CD14-positive monocyte (primary cell): Measurements from ENCODE around the gene MYH3. TPM values are rescaled to one million over a fixed set of nuclear protein-coding genes. Genes with fewer than 3 reads are reported as not detected.

Source experiments
- DNase-seq, 3 donors: peaks; one replicate each; pipeline ENCODE4 v3.0.0-alpha.2; 2011 to 2022
- H2AFZ ChIP-seq: 2 replicates; pipeline ENCODE4 v1.6.0; 2012; ENCODE audit warnings: mild to moderate bottlenecking, low read depth, low read length, inconsistent platforms; ENCODE audit not compliant: insufficient read depth, poor library complexity, severe bottlenecking
- H3K27ac ChIP-seq, 2 donors: 1 replicate in 1 of 2; 2 replicates in 1 of 2; pipeline ENCODE4 v1.5.1; 2012 to 2013; ENCODE audit warnings: low read length in 2 of 2, control low read depth in 1 of 2, inconsistent platforms in 1 of 2, low read depth in 1 of 2, mild to moderate bottlenecking in 1 of 2
- H3K27me3 ChIP-seq, 2 donors: one replicate each; pipeline versions ENCODE4 v1.6.0 to v1.6.1; 2011 to 2013; ENCODE audit warnings: low read length in 2 of 2; ENCODE audit not compliant: control insufficient read depth in 2 of 2, insufficient read depth in 2 of 2
- H3K36me3 ChIP-seq, 2 donors: replicated peaks in 1 of 2; 1 replicate in 1 of 2; 2 replicates in 1 of 2; pipeline versions ENCODE4 v1.5.1 to v1.6.1; 2012 to 2013; ENCODE audit warnings: low read length in 2 of 2, control low read depth in 1 of 2, inconsistent platforms in 1 of 2, mild to moderate bottlenecking in 1 of 2; ENCODE audit not compliant: insufficient read depth in 2 of 2, control insufficient read depth in 1 of 2
- H3K4me1 ChIP-seq, 2 donors: 1 replicate in 1 of 2; 2 replicates in 1 of 2; pipeline versions ENCODE4 v1.5.1 to v1.6.1; 2012 to 2013; ENCODE audit warnings: low read length in 2 of 2, control low read depth in 1 of 2, inconsistent platforms in 1 of 2, mild to moderate bottlenecking in 1 of 2, moderate library complexity in 1 of 2; ENCODE audit not compliant: insufficient read depth in 2 of 2, control insufficient read depth in 1 of 2
- H3K4me2 ChIP-seq: replicated peaks from 2 replicates; pipeline ENCODE3; 2012; ENCODE audit warnings: low read length, moderate library complexity, mild to moderate bottlenecking; ENCODE audit not compliant: poor library complexity, severe bottlenecking; ENCODE audit errors: extremely low read depth
- H3K4me3 ChIP-seq, 3 experiments: fragments of 200-600 bp in 1 of 3; sonication (generic) in 1 of 3; replicated peaks in 1 of 3; 1 replicate in 2 of 3; 2 replicates in 1 of 3; pipeline ENCODE4 v1.5.1; 2011 to 2013; ENCODE audit warnings: low read length in 3 of 3, mild to moderate bottlenecking in 3 of 3, control low read depth in 2 of 3, low read depth in 2 of 3, inconsistent platforms in 1 of 3, moderate library complexity in 1 of 3
- H3K79me2 ChIP-seq: 2 replicates; pipeline ENCODE4 v1.6.0; 2012; ENCODE audit warnings: mild to moderate bottlenecking, control low read depth, inconsistent platforms, low read length, moderate library complexity; ENCODE audit not compliant: insufficient read depth
- H3K9ac ChIP-seq: 2 replicates; pipeline ENCODE4 v1.6.0; 2017; ENCODE audit warnings: low read length, mild to moderate bottlenecking; ENCODE audit not compliant: insufficient read depth, poor library complexity, severe bottlenecking
- H3K9me3 ChIP-seq, 2 donors: replicated peaks in 1 of 2; 1 replicate in 1 of 2; 2 replicates in 1 of 2; pipeline versions ENCODE4 v1.5.1 to v1.6.1; 2012 to 2013; ENCODE audit warnings: low read length in 2 of 2, control low read depth in 1 of 2; ENCODE audit not compliant: control insufficient read depth in 1 of 2, insufficient read depth in 1 of 2
- H4K20me1 ChIP-seq: 2 replicates; pipeline ENCODE4 v1.6.0; 2012; ENCODE audit warnings: mild to moderate bottlenecking, low read length, control low read depth, moderate library complexity; ENCODE audit not compliant: insufficient read depth
- H3K27ac Mint-ChIP-seq, 7 donors: one replicate each; pipeline ENCODE4 v1.8.0; 2020; ENCODE audit warnings: mild to moderate bottlenecking in 7 of 7, mixed read lengths in 7 of 7, moderate library complexity in 6 of 7, inconsistent platforms in 2 of 7
- H3K27me3 Mint-ChIP-seq, 3 donors: one replicate each; pipeline ENCODE4 v1.8.0; 2021 to 2022; ENCODE audit warnings: low read depth in 3 of 3, mild to moderate bottlenecking in 3 of 3, mixed read lengths in 3 of 3, moderate library complexity in 3 of 3, inconsistent platforms in 1 of 3
- H3K36me3 Mint-ChIP-seq, 2 donors: one replicate each; pipeline ENCODE4 v1.8.0; 2020; ENCODE audit warnings: mixed read lengths in 2 of 2, inconsistent platforms in 1 of 2, mild to moderate bottlenecking in 1 of 2
- H3K4me1 Mint-ChIP-seq: one replicate; pipeline ENCODE4 v1.8.0; 2020; ENCODE audit warnings: mild to moderate bottlenecking, mixed read lengths
- H3K4me3 Mint-ChIP-seq, 2 donors: one replicate each; pipeline ENCODE4 v1.8.0; 2020; ENCODE audit warnings: mild to moderate bottlenecking in 2 of 2, mixed read lengths in 2 of 2, moderate library complexity in 1 of 2
- H3K9me3 Mint-ChIP-seq, 7 donors: one replicate each; pipeline ENCODE4 v1.8.0; 2020 to 2022; ENCODE audit warnings: mixed read lengths in 7 of 7, mild to moderate bottlenecking in 6 of 7, moderate library complexity in 6 of 7, inconsistent platforms in 2 of 7
- WGBS: methylation state at CpG from one replicate; pipeline ENCODE4 v1.1.5; 2013; ENCODE audit warnings: missing lambda C conversion rate; ENCODE audit not compliant: insufficient coverage; 5-methylcytosine and 5-hydroxymethylcytosine counted together
- intact Hi-C, 2 donors: fragments of 100-400 bp; cut with micrococcal nuclease; formaldehyde crosslinking; loops; one replicate each; pipeline versions ENCODE4 v1.15.0 to v1.15.1; 2023
- polyA plus RNA-seq, 3 donors: library from polyadenylated mRNA; depleted of rRNA in 1 of 3; unstranded in 2 of 3; stranded (reverse) in 1 of 3; fragments of 300-500 nt in 2 of 3; fragments of >200 nt in 1 of 3; fragmentation: Illumina TruSeq in 2 of 3; gene quantifications; 1 replicate in 2 of 3; 2 replicates in 1 of 3; pipeline ENCODE4 v1.2.3, GENCODE V29; 2012 to 2021
- TF ChIP-seq, protein P1 (sequence below): fragments of 200-600 bp; IDR thresholded peaks from one replicate; pipeline ENCODE4 v1.8.0; 2022; ENCODE audit warnings: antibody characterized with exemption, mild to moderate bottlenecking

MYH3 gene
- polyA plus RNA-seq, 3 donors, result 0.13 to 5.7 TPM; not detected in 1

DNA sequence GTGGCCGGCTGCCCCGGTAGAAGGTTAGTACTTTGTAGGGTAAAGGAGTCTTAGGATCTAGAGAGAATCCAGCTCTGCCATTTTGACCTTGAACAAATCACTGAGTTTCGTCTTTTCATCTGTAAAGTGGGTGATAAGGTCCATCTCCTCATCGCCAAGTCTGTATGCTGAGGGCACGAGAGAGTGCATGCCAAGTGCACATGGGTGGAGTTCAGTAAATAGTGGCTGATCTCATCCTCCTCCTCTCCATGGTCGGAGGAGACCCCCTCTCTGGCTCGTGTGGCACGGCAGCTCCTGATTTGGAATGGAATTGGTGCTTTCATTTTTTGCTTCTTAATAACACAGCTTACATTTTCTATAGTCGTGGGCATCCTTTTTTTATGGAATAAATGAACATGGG lies 30.7 kb downstream of the MYH3 start:
- Mint-ChIP-seq H3K4me3 (no peak overlapping the region), H3K36me3 (peaks cover 3 to 7% of the 10 kb centered on the region in 2 donors), H3K27me3 (no peaks in the 10 kb centered on the region), H3K27ac (no peak overlapping the region), H3K4me1 (peaks cover 5% of the 10 kb centered on the region), H3K9me3 (peaks cover 0 to 4% (median 0%) of the 10 kb centered on the region in 7 donors)
- Histone ChIP-seq H3K4me3 (no peak overlapping the region), H3K27ac (no peak overlapping the region), H3K9me3 (no peaks in the 10 kb centered on the region), H2AFZ (no peak overlapping the region), H3K9ac (no peak overlapping the region), H3K4me1 (no peaks in the 10 kb centered on the region), H4K20me1 (no peaks in the 10 kb centered on the region), H3K4me2 (no peak overlapping the region), H3K79me2 (no peaks in the 10 kb centered on the region), H3K27me3 (no peaks in the 10 kb centered on the region), H3K36me3 (no peaks in the 10 kb centered on the region)
- intact Hi-C loops, result no loop called here
- TF ChIP-seq, protein P1, sequence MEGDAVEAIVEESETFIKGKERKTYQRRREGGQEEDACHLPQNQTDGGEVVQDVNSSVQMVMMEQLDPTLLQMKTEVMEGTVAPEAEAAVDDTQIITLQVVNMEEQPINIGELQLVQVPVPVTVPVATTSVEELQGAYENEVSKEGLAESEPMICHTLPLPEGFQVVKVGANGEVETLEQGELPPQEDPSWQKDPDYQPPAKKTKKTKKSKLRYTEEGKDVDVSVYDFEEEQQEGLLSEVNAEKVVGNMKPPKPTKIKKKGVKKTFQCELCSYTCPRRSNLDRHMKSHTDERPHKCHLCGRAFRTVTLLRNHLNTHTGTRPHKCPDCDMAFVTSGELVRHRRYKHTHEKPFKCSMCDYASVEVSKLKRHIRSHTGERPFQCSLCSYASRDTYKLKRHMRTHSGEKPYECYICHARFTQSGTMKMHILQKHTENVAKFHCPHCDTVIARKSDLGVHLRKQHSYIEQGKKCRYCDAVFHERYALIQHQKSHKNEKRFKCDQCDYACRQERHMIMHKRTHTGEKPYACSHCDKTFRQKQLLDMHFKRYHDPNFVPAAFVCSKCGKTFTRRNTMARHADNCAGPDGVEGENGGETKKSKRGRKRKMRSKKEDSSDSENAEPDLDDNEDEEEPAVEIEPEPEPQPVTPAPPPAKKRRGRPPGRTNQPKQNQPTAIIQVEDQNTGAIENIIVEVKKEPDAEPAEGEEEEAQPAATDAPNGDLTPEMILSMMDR, result no peak
- DNase-seq, result no peak
- 97% methylated on average over 3 of the region's 9 CpGs for WGBS

DNA sequence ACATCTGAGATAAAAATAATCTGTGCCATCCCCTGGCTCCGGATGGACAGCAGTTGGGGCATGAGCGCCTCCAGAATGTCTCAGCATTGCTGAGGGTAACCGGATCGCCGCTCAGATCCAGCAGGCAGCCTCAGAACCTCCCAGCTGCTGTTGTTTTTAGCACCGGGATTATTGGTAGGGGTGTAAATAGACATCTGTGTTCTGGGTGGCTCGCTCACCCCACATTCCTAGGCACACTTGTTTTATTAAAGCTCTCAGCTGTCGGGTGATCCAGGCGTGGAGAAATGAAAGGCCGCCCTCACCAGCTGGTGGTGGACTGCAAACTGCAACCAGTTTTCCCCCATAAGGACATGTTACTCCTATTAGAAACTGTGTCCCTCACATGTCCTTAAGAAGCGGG lies 32.1 kb downstream of the MYH3 start:
- Histone ChIP-seq H3K36me3 (no peaks in the 10 kb centered on the region), H4K20me1 (no peaks in the 10 kb centered on the region), H3K9me3 (no peaks in the 10 kb centered on the region), H3K27me3 (no peaks in the 10 kb centered on the region), H2AFZ (no peak overlapping the region), H3K79me2 (no peaks in the 10 kb centered on the region), H3K4me2 (no peak overlapping the region), H3K27ac (no peak overlapping the region), H3K4me1 (no peaks in the 10 kb centered on the region), H3K9ac (no peak overlapping the region), H3K4me3 (no peak overlapping the region)
- Mint-ChIP-seq H3K27ac (no peak overlapping the region), H3K9me3 (peaks cover 0 to 4% (median 0%) of the 10 kb centered on the region in 7 donors), H3K4me1 (peaks cover 5% of the 10 kb centered on the region), H3K36me3 (peaks cover 2 to 4% of the 10 kb centered on the region in 2 donors), H3K4me3 (no peak overlapping the region), H3K27me3 (no peaks in the 10 kb centered on the region)
- intact Hi-C loops, result no loop called here
- WGBS, result 98% methylated on average over 8 of the region's 11 CpGs
- DNase-seq, result no peak
- TF ChIP-seq, protein P1, result no peak
